HG02571 (cell line): ENCODE results near the gene LRRC8D.

Experiments
- ATAC-seq: cut with Tn5 transposase; IDR thresholded peaks from one replicate; pipeline ENCODE4 v1.9.1; 2021; ENCODE audit warnings: mild to moderate bottlenecking, moderate library complexity; ENCODE audit not compliant: unreplicated experiment

Gene LRRC8D

DNA sequence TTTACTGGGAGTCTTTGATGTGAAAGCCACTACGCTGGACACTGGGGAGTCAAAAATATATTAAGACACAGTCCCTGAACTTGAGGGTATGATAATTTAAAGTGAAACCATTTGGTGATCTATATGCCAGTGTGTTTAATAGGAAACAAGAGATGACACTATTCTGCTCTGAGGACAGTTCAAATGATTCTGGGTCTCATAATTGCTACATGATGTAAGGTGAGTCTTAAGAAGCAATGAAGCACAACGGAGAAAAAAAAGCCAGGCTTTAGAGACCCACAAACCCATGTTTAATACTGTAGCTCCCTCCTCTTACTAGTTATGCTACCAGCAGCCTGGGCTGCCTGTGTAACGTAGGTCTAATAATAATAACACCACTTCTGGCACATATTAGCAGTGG, 14.2 kb upstream of the LRRC8D start:
- no peak for ATAC-seq

DNA sequence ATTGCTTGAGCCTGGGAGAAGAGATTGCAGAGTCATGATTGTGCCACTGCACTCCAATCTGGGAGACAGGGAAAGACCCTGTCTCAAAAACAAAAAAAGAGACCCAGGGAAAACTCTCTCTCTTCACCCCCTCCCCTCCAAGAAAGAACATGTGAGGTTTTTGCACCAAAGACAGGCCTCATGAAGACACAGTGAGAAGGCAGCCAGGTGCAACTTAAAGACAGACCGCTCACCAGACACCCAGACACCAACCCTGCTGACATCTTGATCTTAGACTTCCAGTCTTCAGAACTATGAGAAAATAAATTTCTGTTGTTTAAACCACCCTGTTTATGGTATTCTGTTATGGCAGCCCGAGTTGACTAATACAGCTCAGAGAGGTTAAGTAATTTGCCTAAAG, 13.3 kb upstream of the LRRC8D start:
- ATAC-seq: no peak

DNA sequence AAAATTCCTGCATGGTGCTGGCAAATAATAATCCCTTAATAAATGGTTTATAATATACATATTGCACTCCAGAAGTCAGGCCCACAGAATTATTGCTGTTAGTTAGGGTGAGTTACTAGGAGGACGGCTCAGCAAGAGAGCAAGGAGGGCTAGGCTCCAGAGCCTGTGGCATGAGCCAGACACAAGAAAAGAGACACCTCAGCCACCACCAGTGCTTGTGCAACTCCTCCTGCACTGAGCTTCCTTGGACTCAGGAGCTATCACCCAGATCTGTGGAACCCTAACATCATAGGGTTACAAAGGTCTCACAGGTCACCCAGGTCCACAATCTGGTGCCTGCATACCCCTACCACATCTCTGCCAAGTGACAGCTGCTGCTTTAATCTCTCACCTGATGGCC, 12.8 kb upstream of the LRRC8D start:
- ATAC-seq: no peak

DNA sequence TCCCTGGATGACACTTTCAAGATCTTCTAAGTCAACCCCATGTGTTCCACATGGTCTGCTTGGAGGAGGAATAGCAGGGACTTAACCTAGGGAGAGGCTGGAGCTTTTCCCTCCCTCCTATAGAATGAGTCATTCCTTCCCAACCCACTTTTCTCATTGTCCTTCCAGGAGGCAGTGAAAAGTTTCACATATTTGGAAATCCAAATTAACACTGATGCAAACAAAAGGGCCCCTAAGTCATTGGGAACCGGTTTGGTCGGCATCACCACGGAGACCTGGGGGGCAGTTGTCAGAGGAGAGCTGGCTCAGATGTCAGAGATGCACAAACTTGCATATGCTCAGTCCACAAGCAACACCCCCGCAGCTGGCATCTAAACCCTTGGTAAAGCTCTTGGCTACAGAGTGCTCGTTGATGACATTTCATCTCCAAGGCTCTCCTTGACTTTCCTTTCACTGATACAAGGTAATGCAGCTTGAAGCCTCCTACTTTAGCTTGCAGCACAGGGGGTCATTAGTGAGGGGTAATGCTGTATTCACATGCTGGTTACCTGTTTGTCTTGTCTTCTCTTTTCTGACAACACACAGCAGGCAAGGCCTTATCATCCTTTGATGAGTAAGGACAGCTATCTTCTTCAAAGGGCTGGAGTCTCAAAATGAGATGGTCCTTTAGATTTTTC, 12.3 kb upstream of the LRRC8D start:
- no peak for ATAC-seq

DNA sequence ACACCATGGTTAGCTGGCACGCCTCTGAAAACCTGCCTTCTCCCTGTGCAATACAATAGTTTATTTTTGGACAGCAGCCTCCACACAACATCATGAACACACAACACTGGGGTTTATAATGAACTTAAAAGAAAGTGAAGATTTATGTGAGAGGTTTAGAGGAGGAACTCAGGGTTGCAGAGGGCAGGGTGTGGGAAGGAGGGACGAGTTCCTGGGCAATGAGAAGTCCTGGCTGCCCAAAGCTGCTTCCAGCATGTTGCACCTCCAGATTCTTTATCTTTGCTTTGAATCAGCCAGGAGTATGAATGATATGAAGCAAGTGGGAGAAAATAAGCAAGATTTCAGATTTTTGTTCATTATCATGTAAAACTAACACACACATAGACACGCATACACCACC, 11.3 kb upstream of the LRRC8D start:
- no peak for ATAC-seq

DNA sequence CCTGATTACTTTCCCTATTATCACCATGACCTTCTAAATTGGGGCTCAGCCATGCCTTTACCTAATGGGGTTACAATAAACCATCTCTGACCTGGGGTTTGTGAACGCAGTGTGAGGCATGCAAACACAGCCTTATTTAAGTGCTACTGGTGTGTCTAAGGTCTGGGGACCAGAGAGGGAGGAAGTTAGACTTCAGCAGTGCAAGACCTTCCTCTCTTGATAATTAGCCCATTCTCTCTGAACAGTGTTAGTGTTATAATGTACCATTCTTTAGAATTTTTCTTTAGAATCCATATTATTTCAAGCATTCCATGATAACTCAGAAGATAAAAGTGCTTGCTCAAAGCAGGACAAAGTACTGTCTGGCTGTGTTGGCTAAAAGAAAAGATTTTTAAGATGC, 10.5 kb upstream of the LRRC8D start:
- no peak for ATAC-seq

DNA sequence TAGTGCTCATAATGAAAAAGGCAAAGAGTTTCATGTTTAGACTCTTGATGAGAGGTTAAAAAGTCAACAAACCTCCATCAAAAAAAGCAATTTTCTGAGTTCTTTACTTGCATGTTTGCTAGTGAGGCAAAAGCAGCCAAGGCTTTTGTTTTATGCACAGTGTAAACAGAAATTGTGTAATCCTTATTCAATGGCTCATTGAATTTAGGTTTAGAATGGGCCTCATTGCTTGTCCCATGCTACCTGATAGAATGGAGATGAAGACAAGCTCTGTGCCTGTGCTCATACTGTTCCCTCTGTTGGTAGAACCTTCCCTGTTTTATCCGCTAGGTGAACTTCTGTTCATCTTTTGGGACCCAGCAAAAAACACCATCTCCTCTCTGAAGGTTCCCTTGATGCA, 10.0 kb upstream of the LRRC8D start:
- ATAC-seq: no peak

DNA sequence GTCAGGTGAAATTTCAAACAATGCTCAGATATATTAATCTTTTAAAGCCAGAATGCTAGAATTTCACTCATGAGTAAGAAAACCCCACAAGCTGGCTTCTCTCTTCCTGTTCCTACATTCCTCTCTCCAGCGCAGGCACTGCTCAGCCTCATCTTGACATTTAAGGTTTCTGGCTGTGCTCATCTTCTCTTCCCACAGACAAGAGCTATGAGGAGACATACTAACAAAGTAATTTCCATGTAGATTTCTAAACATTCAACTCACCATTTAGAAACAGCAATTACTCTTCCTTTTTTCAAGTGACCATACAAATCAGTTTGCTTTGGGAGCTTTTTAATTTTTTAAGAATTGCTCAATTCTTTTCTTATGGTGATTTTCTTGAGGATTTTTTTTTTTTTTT, 7.8 kb upstream of the LRRC8D start:
- ATAC-seq: no peak

DNA sequence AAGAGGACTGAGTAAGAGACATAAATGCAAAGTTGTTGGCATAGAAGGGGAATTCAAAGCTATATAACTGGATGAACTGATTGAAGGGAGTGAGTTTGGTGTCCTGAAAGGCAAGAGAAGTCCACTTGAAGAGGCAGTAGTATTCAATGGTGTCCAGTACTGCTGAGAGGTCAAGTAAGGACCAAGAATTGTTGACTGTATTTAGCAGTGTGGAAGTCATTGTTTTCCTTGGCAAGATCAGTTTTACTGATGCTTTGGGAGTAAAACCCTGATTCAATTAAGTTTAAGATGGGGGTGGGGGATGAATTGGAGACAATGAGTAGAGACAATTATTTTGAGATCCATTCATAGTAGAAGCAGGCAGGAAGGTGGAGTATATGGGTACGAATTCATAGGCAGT, 5.8 kb upstream of the LRRC8D start:
- no peak for ATAC-seq

DNA sequence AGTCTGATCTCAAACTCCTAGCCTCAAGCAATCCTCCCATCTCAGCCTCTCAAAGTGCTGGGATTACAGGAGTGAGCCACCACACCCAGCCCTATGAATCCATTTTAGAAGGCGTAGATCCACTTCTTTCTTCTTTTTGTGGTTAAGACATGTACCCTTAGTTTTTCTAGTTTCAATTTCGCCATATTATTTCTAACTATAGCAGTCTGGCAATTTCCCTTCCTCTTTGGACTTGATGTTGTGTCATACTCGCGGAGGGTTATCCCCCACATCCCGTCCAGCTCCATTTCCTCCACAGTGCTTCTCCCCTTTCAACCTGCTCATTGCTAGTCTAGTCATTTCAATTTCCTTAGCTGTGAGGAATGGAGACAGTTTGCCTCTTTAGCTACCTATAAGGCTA, 5.2 kb upstream of the LRRC8D start:
- ATAC-seq: no peak

DNA sequence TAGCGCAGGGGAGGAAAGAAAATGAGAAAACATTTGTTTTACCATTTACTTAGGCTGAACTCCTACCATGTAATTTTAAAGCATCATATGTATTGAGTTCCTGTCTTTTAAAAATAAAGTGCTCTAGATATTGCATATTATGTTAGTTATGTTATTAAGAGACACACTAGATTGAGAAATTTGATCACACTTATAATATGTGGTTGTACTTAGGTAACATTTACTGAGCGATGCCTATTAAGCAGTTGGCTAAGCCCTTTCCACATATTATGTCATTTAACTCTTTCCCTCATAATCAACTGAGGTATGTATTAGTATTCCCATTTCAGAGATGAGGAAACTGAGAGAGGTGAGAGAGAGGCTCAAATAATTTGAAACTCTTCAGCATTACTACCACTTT, 4.5 kb upstream of the LRRC8D start:
- ATAC-seq: no peak

DNA sequence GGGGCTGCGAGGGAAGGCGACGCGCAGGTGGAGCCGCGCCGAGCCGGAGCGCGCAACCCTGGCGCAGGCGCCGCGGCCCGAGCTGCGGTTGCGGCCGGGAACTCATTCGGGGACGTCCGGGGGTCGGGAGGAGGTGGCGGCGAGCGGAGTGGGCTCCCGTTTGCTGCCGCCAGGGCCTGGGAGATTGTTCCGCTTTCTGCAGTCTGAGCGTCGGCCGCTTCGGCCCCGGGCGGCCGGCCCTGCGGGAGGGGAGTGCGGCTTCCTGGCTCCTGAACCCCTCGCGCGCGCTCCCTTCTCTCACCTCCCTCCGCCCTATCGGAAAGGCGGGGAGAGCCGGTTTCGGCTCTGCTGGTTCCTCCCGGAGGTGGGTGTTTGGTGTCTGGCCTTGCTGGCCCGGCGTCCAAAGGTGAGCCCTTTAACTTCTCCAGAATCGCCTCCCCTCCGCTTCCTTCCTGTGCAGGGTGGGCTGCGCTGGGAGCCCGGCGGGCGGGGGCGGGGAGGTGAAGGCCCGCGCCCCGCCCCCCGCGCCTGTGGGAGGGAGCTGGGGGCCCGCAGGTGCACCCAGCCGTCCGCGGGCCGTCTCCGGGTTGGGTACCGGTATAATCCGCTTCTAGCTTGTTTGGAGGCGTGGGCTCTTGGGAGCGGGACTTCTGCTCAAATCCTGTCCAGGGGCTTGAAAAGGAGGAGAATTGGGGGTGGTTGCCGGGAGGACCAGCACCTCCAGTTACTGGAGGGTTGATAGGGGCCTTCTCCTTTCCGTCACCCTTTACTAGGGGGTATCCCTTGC, 683 bp downstream of the LRRC8D start:
- peak; percentile 51 for ATAC-seq

DNA sequence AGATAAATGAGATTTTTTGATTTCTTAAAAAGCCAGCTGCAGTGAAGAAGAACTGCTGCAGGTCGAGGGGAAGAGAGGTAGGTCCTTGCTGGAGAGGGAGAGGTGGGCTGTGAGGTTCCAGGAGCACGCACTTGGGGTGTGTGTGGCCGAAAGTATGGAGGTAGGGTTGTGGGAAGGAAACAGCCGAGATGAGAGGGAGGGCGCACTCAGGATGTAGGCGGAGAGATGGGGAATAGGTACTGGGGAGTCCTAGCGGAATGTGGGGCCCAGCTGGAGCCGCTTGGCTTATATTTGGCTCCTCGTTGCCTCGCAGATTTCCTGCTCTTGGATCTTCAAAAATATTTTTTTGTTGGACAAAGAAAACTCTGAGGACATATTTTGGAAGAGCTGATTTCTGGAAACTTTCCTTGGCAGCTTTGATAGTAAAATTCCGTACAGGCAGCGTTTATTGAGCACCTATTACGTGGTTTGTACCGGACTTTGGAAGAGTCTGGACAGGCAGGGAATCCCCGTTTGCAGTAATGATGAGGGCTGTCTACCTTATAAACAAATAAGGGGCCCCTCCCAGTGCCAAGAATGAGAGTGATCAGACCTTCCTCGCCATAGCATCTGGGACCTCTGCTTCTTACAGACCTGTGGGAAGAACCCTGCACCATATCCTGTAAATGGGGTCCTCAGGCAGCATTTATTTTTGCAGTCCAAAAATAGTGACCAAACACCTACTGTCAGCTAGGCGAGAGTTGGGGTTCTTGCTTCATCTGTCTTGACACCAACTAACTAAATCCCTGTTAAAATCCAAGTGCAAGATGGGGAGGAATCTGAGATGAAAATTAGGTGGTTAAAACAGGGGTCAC, 1.5 kb downstream of the LRRC8D start:
- no peak for ATAC-seq

DNA sequence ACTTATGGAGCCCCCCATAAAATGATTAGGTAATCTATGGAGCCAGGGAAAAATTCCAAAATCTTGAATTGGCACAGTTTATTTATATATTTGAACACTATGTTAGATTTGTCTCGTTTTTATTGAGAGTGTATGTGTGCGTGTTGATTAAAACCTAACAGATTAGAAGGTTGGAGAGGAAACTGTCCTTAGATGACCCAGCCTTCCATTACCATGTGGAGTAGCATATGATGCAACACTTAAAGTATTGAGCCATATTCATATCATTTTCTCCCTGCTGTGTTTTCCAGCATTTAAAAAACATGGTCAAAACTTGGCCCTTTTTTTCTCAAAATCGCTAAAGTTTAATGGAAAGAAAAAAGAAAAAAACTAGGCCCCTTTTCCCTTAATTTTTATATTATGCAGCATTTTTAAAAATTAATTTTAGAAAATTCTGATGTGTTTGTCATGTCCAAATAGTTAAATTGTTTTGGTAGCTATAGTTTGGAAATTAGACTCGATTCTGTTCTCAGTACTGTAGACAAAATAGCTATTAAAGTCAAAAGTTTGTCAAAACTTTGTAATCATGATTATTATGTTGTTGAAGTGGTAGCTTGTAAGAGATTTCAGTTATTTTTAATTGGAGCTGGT, 2.3 kb downstream of the LRRC8D start:
- no peak for ATAC-seq

DNA sequence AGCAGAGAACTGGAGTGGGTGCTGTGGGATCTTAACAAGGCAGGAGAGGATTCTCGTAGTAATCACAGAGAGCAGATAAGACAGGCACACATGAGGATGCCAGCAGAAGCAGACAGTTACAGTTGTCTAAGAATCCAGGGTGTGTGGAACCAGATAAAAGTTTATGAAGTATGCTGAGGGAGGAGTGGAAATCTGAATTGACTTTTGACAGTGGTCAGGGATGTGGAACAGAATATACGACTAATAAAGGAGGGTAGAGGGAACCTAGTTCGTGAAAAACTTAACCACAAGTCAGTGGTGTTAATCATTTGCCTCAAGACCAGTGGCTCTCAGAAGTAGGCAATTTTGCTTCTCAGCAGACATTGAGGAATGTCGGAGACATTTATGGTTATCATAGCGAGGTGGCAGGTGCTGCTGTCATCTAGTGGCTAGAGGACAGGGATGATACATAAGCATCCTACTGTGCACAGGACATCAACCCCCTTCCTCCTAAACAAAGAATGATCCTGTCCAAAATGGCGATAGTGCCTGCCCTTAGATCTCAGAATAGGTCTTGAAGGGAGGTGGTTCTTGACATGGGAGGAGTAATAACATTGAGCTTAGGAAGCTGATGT, 3.0 kb downstream of the LRRC8D start:
- no peak for ATAC-seq

DNA sequence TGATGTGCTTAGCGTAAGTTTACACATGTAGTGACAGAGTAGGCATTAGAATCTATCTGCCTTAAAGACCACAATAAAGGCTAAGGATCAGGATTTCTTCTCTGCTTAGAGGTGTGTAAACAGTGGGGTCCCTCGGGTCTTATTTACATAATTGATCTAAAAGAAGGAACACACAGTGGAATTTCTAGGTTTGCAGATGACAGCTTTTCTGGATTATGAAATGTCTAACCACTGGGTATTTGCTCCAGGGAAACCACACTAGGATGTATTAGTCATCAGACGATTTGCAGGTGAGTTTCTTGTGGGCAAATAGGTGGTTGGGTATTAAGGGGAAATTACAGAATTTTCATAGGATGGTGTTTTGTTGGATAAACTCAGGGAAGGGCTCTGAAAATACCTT, 5.8 kb downstream of the LRRC8D start:
- ATAC-seq: no peak

DNA sequence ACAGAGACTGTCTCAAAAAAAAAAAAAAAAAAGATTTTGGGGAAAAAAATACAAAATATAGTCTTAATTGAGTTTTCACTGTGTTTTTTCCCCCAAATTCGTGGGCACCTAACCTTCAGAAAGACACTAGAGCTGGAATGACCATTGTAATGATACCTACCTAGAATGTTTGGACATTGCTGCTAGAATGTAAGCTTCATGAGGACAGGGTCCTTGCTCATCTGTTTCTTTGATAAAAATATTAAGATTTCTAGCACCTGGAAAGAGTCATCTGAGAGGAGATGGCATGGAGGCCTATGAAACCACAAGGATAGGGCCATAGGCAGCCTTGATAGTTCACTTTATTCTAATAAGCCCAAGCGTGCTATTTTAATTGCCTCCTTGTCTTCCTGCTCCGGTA, 6.5 kb downstream of the LRRC8D start:
- ATAC-seq: no peak

DNA sequence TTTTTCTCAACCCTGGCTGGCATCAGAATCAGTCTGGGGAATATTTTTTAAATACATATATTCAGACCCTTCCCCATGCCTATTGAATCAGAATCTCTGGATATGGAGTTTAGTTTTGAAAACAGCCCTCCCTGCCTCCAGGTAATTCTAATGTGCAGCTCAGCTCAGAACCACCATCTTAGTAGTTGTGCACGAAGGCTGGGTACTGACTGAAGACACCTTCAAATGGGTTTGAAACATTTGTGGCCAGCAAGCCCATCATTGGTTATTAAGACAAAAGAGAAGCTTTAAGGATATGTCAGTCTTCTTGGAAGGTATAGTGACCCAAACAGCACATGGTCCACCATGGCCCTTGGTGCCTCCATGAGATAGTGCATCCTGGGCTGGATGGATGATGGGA, 7.1 kb downstream of the LRRC8D start:
- ATAC-seq: no peak

DNA sequence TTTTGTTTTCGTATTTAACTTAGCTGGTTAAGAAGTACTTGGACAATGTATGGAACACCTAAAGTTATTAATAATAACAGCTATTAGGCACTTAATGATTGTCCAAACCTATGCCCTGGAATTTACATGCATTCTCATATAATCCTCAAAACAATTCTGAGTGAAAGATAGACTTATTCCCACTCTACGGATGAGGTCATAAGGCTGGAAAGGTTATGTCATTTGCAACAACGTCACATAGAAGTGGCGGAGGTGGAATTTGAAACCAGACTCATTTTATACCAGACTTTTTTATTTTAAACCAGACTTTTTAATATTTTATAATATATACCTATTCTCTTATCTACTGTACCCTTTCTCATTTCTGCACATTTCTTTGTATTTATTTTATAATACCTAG, 8.4 kb downstream of the LRRC8D start:
- ATAC-seq: no peak

DNA sequence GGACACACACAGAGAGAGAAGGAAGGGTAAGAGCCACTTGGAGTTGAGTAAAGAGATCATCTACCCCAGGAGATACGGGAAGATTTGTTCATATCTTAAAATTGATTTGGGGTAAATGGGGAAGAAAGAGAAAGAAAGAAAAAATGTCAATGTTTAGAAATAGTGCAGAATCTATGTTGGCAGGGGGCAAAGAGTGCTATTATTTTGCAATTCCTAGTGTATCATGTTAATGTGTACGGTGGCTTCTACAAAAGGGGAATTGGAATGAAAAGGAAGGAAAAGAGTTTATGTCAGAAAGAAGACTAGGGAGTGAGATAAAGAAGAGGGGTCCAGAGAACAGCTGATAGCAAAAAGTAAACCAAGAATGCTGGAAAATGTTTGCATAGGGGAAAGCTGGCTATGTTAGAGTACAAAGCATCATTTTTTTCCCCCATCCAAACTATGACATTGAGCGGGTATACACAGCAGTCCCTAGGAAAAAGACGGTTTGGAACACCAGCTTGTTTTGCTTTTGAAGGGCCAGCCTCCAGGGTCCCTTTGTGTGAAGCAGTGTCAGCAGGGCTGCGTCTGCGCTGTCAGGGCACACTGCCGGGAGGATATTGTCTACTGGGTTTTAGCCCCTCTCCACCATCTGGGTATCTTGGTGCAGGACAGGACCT, 10.8 kb downstream of the LRRC8D start:
- ATAC-seq: no peak
